DOHH2 (cell line): Measurements from ENCODE around the gene BBS7.

Experiments used
- CTCF ChIP-seq: fragments of 200-600 bp; sonication (generic); IDR thresholded peaks from one replicate; pipeline ENCODE4 v1.5.1; 2014; ENCODE audit warnings: antibody characterized with exemption, mild to moderate bottlenecking, low read depth, low read length; ENCODE audit not compliant: poor library complexity, severe bottlenecking
- EZH2phosphoT487 ChIP-seq: fragments of 200-600 bp; sonication (generic); IDR thresholded peaks from 2 replicates; pipeline ENCODE4 v1.6.1; 2017; ENCODE audit warnings: borderline replicate concordance, mild to moderate bottlenecking, antibody characterized with exemption, low read length, moderate library complexity, mixed read lengths

DNA sequence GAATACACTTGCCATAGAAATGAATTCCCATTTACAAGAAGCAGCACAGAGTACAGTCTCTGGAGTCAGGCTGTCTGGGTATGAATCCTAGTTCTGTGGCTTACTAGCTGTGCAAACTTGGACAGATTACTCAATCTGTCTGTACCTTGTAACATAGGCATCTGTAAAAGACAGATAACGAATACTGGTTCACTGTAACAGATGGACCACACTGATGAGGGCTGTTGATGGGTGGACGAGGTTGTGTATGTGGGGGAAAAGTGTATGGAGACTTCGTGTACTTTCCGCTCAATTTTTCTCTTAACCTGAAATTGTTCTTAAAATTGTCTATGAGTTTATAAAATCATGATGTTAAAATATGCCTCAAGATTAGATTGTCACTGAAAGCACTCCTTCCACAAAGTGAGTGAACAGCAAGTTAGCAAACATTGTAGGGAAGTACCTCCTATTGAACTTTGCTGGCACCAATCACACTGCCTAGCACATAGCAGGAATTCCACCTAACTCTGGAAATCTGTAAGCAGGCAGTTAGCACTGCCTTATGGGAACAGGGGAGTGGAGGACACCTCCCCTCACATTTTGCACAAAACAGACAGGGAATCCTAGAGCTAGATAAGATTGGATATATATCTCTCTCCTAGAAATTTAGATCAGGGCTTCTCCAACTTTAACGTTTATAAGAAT is 75.6 kb downstream of the BBS7 start:
- TF ChIP-seq CTCF = no peak
- TF ChIP-seq EZH2phosphoT487 = no peak
